SJSA1 (cell line): ENCODE results near the gene PLOD2. TPM values are rescaled to one million over a fixed set of nuclear protein-coding genes. Genes with fewer than 3 reads are reported as not detected.

Experiments
- DNase-seq, 2 experiments: peaks; one replicate each; pipeline ENCODE4 v3.0.0-alpha.2; 2015 to 2020; ENCODE audit warnings: low spot score in 2 of 2, low read depth in 1 of 2
- H3K27ac ChIP-seq: fragments of 250-450 bp; sonication (Bioruptor Pico); 2 replicates; pipeline ENCODE4 v1.5.1; 2020; ENCODE audit warnings: mild to moderate bottlenecking, moderate library complexity
- H3K27me3 ChIP-seq: fragments of 250-450 bp; sonication (Bioruptor Pico); replicated peaks from 2 replicates; pipeline ENCODE4 v1.5.1; 2020; ENCODE audit warnings: mild to moderate bottlenecking, moderate library complexity
- H3K36me3 ChIP-seq: fragments of 250-450 bp; sonication (Bioruptor Pico); 2 replicates; pipeline ENCODE4 v1.5.1; 2020; ENCODE audit warnings: mild to moderate bottlenecking
- H3K4me1 ChIP-seq: fragments of 250-450 bp; sonication (Bioruptor Pico); replicated peaks from 2 replicates; pipeline ENCODE4 v1.6.1; 2021; ENCODE audit warnings: mild to moderate bottlenecking
- H3K4me3 ChIP-seq: fragments of 250-450 bp; sonication (Bioruptor Pico); 2 replicates; pipeline ENCODE4 v1.5.1; 2020; ENCODE audit warnings: mild to moderate bottlenecking
- H3K9me3 ChIP-seq: fragments of 250-450 bp; sonication (Bioruptor Pico); replicated peaks from 2 replicates; pipeline ENCODE4 v1.5.1; 2020; ENCODE audit warnings: mild to moderate bottlenecking
- total RNA-seq: library from RNA; depleted of rRNA; stranded (reverse); fragments of >200 nt; shearing (Covaris generic); gene quantifications from 2 replicates; pipeline ENCODE4 v1.2.3, GENCODE V29; 2014; rRNA removed

Gene PLOD2
- total RNA-seq = 109 and 129 TPM in 2 replicates

DNA sequence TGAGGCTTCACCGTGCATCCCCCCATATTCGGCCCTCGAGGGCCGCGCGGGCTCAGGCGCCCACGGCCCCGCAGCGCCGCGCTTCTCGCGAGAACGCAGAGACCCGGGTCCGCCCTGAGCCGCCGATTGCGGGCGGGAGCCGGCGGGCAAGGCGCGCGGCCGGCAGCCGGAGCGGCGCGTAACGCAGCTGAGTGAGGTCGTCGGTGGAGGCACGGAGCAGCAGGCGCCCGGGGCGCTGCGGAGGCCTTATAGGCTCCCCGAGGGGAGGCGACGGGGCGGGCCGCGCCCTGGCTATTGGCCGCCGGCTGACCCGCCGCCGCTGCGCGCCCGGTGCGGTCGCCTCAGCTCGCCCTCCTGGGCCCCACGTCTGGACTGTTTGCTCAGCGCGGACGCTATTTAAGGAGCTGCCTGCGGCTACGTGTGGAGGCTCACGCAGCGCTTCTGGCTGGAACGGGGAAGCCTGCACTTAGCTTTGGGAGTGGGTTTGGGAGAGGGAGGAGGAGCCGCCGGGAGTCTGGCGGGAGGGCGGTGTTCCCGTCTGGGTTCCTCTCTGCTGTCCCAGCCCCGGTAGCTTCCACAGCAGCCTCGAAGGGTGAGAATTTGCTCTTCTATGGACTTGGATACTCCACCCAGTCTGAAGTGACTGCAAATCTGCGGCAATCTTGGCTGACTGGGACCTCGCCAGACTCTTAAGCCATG is at the start of gene PLOD2:
PLOD2 (minus strand) TSS at position 221 of the 699 bp plus-strand sequence; CDS start at position 26, 195 bp downstream.
- peak; percentile 82 to 86 for DNase-seq
- peaks cover 8% of the 10 kb centered on the region for H3K36me3 ChIP-seq
- H3K4me3 ChIP-seq = peak within 1 kb of the TSS; percentile 83
- no peaks in the 10 kb centered on the region for H3K9me3 ChIP-seq
- peaks cover 74% of the 10 kb centered on the region for H3K4me1 ChIP-seq
- H3K27ac ChIP-seq = peak within 1 kb of the TSS; percentile 83
- no peaks in the 10 kb centered on the region for H3K27me3 ChIP-seq

DNA sequence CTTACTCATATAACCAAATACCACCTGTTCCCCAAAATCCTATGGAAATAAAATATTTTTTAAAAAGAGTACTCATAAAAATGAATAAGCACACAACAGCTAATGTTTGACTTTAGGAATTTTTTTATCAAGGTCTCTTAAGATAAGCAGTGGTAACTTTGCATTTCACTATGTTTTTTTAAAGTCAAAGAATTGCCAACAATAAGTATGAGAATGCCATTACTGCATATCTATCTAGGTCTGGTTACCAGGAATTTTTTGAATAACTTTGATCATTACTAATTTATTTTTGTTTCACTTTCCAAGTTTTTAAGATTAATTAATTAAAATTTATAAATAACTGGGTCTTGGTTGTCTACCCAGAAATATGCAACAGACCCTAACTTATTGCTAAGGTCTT is 48.4 kb upstream of the PLOD2 start:
- H3K4me3 ChIP-seq = no peak overlapping the region
- no peaks in the 10 kb centered on the region for H3K4me1 ChIP-seq
- no peaks in the 10 kb centered on the region for H3K27me3 ChIP-seq
- no peak overlapping the region for H3K27ac ChIP-seq
- no peaks in the 10 kb centered on the region for H3K9me3 ChIP-seq
- H3K36me3 ChIP-seq = no peaks in the 10 kb centered on the region
- DNase-seq = no peak

- Histone ChIP-seq H3K27ac (no peak overlapping the region), H3K4me1 (no peaks in the 10 kb centered on the region), H3K36me3 (no peaks in the 10 kb centered on the region), H3K4me3 (no peak overlapping the region), H3K27me3 (no peaks in the 10 kb centered on the region), H3K9me3 (no peaks in the 10 kb centered on the region)
- DNase-seq = no peak
These were observed 42.8 kb upstream of the PLOD2 start for GRCh38 chr3:146203776-146204175.

DNA sequence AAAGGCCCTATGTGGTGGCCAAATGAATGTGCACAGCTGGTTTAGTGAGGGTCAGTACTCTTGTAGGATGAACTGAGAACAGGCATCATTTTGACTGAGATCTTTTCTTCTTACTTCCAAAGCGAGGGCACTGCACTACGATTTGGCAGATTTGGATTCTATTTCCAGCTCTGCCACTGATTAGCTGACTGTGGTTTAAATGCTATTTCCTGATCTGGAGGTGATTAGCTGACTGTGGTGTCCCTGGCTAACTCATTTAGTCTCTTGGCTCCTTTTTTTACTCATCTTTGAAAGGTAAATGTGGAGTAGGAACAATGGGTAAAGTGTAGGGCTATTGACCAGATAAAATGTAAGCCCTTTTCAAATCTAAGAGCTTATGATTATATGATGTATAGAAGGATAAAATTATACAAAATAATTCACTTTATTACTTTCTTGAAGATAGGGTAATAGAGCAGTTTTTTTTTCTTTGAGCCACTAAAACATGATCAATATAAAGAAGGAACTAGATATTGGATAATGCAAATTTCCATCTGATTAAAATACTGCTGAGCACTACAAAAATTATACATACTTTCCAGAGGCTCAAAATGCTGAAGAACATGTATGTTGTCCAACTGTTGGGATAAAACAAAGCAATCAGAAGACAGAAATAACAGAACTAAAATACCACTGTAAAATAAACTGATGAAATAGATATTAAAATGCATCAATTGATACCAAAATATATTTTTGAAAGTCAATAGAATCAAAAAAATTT is 39.7 kb upstream of the PLOD2 start:
- Histone ChIP-seq H3K36me3 (no peaks in the 10 kb centered on the region), H3K4me3 (no peak overlapping the region), H3K27ac (no peak overlapping the region), H3K27me3 (no peaks in the 10 kb centered on the region), H3K4me1 (no peaks in the 10 kb centered on the region), H3K9me3 (no peaks in the 10 kb centered on the region)
- no peak for DNase-seq

GRCh38 chr3:146199762-146200161 is 38.8 kb upstream of the PLOD2 start:
- Histone ChIP-seq H3K4me3 (no peak overlapping the region), H3K4me1 (no peaks in the 10 kb centered on the region), H3K36me3 (no peaks in the 10 kb centered on the region), H3K27me3 (no peaks in the 10 kb centered on the region), H3K9me3 (no peaks in the 10 kb centered on the region), H3K27ac (no peak overlapping the region)
- DNase-seq = no peak

- no peaks in the 10 kb centered on the region for H3K9me3 ChIP-seq
- H3K4me1 ChIP-seq = no peaks in the 10 kb centered on the region
- no peak overlapping the region for H3K4me3 ChIP-seq
- no peaks in the 10 kb centered on the region for H3K36me3 ChIP-seq
- H3K27ac ChIP-seq = no peak overlapping the region
- no peaks in the 10 kb centered on the region for H3K27me3 ChIP-seq
- no peak for DNase-seq
These were observed 35.8 kb upstream of the PLOD2 start for GRCh38 chr3:146196789-146197188.

DNA sequence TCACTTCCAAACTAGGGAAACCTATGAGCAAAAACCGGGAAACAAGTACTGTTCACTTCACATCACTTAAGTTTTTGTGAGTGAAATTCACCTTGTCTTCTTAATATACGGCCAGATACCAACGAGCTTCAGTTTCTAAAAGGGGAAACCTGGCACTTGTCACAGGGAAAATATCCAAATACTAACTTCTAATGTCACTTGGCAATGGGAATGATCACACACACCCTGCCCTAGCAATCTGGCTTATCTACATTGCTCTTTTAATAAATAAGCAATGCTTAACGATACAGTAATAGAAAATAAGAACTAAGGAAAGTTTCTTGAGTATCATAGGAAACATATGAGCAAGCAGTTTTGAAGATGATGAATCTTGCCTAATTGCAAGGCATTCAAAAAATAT is 34.6 kb upstream of the PLOD2 start:
- H3K9me3 ChIP-seq = no peaks in the 10 kb centered on the region
- H3K4me3 ChIP-seq = no peak overlapping the region

DNA sequence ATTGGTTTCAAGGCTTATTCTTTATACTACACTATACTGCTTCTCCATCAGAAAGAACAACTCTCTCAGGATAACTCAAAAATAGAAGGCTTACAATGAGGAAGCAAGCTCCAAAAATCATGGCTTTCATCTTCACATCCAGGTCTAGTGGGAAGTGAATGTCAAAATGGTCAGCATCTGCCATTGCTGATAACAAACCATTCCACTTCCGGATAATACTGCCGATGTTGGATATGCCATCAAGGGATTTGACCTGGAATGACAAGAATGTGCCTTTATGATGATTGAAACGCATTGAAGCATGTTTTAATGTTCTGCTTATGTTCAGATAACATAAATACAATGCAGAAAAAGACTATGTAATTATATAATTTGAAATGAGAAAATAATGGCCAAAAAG is 34.0 kb upstream of the PLOD2 start:
- no peaks in the 10 kb centered on the region for H3K4me1 ChIP-seq
- H3K4me3 ChIP-seq = no peak overlapping the region
- H3K9me3 ChIP-seq = no peaks in the 10 kb centered on the region
- H3K27me3 ChIP-seq = no peaks in the 10 kb centered on the region
- H3K27ac ChIP-seq = no peak overlapping the region
- DNase-seq = no peak
- no peaks in the 10 kb centered on the region for H3K36me3 ChIP-seq

More for the DNA sequence above, 34.6 kb upstream of the PLOD2 start:
- DNase-seq = no peak
- Histone ChIP-seq H3K27ac (no peak overlapping the region), H3K27me3 (no peaks in the 10 kb centered on the region), H3K36me3 (no peaks in the 10 kb centered on the region), H3K4me1 (no peaks in the 10 kb centered on the region)

DNA sequence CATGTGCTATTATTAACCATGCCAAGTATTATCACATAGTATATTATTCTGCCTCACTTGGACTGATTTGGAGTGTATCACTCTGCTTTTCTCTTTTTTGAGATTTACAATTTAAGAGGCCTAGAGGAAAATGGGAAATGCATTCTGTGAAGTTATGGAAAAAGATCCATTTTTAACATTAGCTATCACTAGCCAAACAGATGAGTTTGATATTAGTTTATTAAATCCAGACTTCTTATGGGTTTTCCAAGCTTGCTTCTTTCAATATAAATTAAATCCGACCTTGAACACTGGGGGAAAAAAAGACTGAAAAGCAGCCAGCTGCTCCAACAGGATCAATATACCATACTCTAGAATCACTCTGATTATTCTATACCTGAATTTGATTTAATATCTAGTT is 30.1 kb upstream of the PLOD2 start:
- H3K4me1 ChIP-seq = no peaks in the 10 kb centered on the region
- no peak for DNase-seq
- H3K36me3 ChIP-seq = no peaks in the 10 kb centered on the region
- no peak overlapping the region for H3K4me3 ChIP-seq
- no peaks in the 10 kb centered on the region for H3K27me3 ChIP-seq
- H3K9me3 ChIP-seq = no peaks in the 10 kb centered on the region
- H3K27ac ChIP-seq = no peak overlapping the region

DNA sequence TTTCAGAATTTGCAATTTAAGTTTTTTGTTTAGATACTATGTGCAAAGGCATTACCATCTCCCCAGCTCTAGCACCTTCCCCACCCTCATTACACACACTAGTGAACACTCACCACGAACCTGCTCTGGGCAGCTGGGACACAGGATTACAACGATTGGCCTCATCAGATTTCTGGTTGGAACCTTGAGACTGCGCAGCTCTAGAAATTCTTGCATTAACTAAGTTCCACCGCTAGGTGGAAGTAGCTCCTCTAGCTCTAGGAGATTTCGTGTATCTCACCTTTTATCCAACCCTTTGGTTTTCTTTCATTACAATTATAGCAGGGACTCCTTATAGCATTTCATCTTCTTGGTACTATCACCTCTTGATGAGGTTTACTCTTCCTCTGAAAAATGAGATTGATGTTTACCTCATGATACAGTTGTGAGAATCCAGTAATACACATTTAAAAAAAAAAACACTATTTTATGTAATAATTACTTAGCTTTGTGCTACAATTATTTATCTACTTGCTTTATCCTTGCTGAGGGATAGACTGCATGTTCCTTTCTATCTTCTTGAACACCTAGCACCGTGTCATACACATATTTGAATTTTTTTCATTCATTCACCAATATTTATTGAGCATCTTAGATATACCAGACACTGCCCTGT is 28.7 kb upstream of the PLOD2 start:
- H3K4me1 ChIP-seq = no peaks in the 10 kb centered on the region
- H3K36me3 ChIP-seq = no peaks in the 10 kb centered on the region
- H3K27ac ChIP-seq = no peak overlapping the region
- H3K27me3 ChIP-seq = no peaks in the 10 kb centered on the region
- no peaks in the 10 kb centered on the region for H3K9me3 ChIP-seq
- DNase-seq = peak in 1 of 2 experiments; percentile 38
- H3K4me3 ChIP-seq = no peak overlapping the region

DNA sequence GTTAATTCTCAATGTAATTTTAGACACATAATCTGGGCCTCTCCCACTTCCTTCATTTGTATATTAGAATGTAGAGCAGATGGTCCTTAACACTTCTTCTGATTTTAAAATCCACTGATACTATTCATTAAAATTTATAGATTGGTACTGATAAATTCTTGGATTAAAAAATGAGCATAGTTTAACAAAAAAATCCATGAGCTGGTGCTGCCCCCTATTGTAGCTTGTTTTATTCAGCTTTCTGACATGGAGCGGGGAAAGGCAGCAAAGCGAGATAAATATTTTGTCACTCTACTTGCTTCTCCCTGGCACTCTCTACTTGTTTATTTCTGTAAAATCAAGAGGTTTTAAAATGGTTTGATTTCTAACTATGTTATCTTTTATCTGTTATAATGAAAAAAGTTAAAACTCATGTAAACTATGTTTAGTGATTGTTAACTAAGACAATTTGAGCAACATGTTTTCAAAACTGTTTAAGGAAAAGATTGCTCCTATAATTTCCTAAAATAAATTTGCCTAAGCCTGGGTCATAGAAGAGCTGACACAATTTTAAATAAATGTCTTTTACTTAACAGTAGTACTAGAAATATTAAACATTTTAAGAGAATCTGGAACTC is 26.5 kb upstream of the PLOD2 start:
- H3K27me3 ChIP-seq = no peaks in the 10 kb centered on the region
- DNase-seq = peak in 1 of 2 experiments; percentile 42

DNA sequence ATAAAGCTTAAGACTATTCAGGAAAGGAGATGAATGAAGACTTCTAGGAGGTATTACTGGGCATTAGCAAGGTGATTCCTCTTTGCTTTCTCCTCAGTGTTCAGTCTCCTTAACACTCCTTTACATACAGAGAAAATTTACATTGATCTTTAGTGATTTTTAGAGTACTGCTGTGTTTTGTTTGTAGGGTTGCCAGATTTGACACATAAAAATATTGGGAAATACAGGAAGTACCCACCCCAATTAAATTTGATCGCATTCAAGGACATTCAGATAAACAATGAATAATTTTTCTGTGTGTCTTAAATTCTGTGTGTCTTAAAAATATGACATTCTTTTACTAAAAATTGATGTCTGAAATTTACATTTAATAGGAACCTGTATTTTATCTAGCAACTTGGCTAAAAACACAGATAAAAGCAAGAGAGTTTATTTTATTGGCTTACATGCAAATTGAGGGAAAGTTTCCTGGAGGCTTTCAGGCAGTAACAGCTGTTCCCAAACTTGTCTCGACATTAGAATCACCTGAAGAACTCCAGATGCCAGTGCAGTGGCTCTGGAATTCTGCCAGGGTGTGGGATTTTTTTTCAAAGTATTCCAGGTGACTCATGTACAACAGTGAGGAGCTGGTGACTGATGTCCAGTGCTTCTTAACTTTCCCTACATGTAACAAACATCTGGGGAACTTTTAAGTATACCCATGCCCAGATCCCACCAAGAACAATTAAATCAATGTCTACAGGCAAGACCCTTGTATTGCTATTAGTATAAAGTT is 23.4 kb upstream of the PLOD2 start:
- Histone ChIP-seq H3K27ac (no peak overlapping the region), H3K9me3 (no peaks in the 10 kb centered on the region), H3K27me3 (no peaks in the 10 kb centered on the region), H3K4me1 (no peaks in the 10 kb centered on the region), H3K36me3 (no peaks in the 10 kb centered on the region), H3K4me3 (no peak overlapping the region)
- DNase-seq = no peak

More for the DNA sequence above, 26.5 kb upstream of the PLOD2 start:
- Histone ChIP-seq H3K4me1 (no peaks in the 10 kb centered on the region), H3K27ac (no peak overlapping the region), H3K36me3 (no peaks in the 10 kb centered on the region), H3K9me3 (no peaks in the 10 kb centered on the region), H3K4me3 (no peak overlapping the region)

- Histone ChIP-seq H3K9me3 (no peaks in the 10 kb centered on the region), H3K27ac (no peak overlapping the region), H3K27me3 (no peaks in the 10 kb centered on the region), H3K4me1 (no peaks in the 10 kb centered on the region), H3K36me3 (no peaks in the 10 kb centered on the region), H3K4me3 (no peak overlapping the region)
- DNase-seq = no peak
These were observed 20.2 kb upstream of the PLOD2 start for GRCh38 chr3:146181216-146181615.
